Naive thymus-derived CD4-positive, alpha-beta T cell (primary cell): Measurements from ENCODE around the gene TDP2. TPM values are rescaled to one million over a fixed set of nuclear protein-coding genes. Genes with fewer than 3 reads are reported as not detected.

ENCODE experiments used
- ATAC-seq: fragments of 150-1000 bp; cut with Tn5 transposase; 2 replicates; pipeline ENCODE4 v1.10.0; 2021; ENCODE audit warnings: mild to moderate bottlenecking, moderate library complexity
- CTCF ChIA-PET: fragments of 350-600 bp; sonication (Branson Sonifier 250); formaldehyde crosslinking; loops from one replicate; lab custom pipeline; 2021; ENCODE audit warnings: antibody characterized with exemption; lab: Charles Lee
- POLR2A ChIA-PET: fragments of 350-600 bp; sonication (Branson Sonifier 250); formaldehyde crosslinking; loops from one replicate; lab custom pipeline; 2021; ENCODE audit warnings: antibody characterized with exemption, inconsistent platforms; lab: Charles Lee
- DNase-seq, 9 donors: peaks; one replicate each; pipeline versions ENCODE4 v3.0.0 to v3.0.0-alpha.2; 2020 to 2022; ENCODE audit warnings: mixed read lengths in 1 of 9
- H3K27ac ChIP-seq: one replicate; pipeline ENCODE4 v1.7.0; 2013; ENCODE audit warnings: mild to moderate bottlenecking, low read depth, low read length, moderate library complexity
- H3K27me3 ChIP-seq, 2 donors: one replicate each; pipeline ENCODE4 v1.7.0; 2013; ENCODE audit warnings: low read length in 2 of 2, mild to moderate bottlenecking in 2 of 2, moderate library complexity in 2 of 2; ENCODE audit not compliant: control insufficient read depth in 2 of 2, insufficient read depth in 2 of 2
- H3K36me3 ChIP-seq, 3 experiments: 1 replicate in 2 of 3; 2 replicates in 1 of 3; pipeline ENCODE4 v1.7.0; 2013; ENCODE audit warnings: low read length in 3 of 3, mild to moderate bottlenecking in 3 of 3, moderate library complexity in 1 of 3; ENCODE audit not compliant: insufficient read depth in 3 of 3, control insufficient read depth in 2 of 3
- H3K4me1 ChIP-seq, 2 donors: one replicate each; pipeline ENCODE4 v1.7.0; 2013; ENCODE audit warnings: low read length in 2 of 2, mild to moderate bottlenecking in 2 of 2, moderate library complexity in 1 of 2; ENCODE audit not compliant: control insufficient read depth in 2 of 2, insufficient read depth in 2 of 2
- H3K4me3 ChIP-seq: 2 replicates; pipeline ENCODE4 v1.7.0; 2013; ENCODE audit warnings: mild to moderate bottlenecking, low read length
- H3K9me3 ChIP-seq, 3 experiments: 1 replicate in 2 of 3; 2 replicates in 1 of 3; pipeline ENCODE4 v1.7.0; 2013; ENCODE audit warnings: low read length in 3 of 3; ENCODE audit not compliant: control insufficient read depth in 2 of 3
- H3K27ac Mint-ChIP-seq, 9 donors: one replicate each; pipeline ENCODE4 v1.8.0; 2020 to 2022; ENCODE audit warnings: mixed read lengths in 9 of 9, mild to moderate bottlenecking in 8 of 9, moderate library complexity in 5 of 9, inconsistent platforms in 2 of 9
- H3K27me3 Mint-ChIP-seq, 5 donors: one replicate each; pipeline ENCODE4 v1.8.0; 2021 to 2022; ENCODE audit warnings: mixed read lengths in 5 of 5, mild to moderate bottlenecking in 1 of 5
- H3K36me3 Mint-ChIP-seq, 5 donors: one replicate each; pipeline ENCODE4 v1.8.0; 2020 to 2022; ENCODE audit warnings: mixed read lengths in 5 of 5, mild to moderate bottlenecking in 3 of 5, inconsistent platforms in 1 of 5
- H3K4me1 Mint-ChIP-seq, 7 donors: one replicate each; pipeline ENCODE4 v1.8.0; 2020 to 2022; ENCODE audit warnings: mixed read lengths in 7 of 7, mild to moderate bottlenecking in 3 of 7, inconsistent platforms in 1 of 7
- H3K4me3 Mint-ChIP-seq, 10 donors: one replicate each; pipeline ENCODE4 v1.8.0; 2020 to 2022; ENCODE audit warnings: mild to moderate bottlenecking in 10 of 10, mixed read lengths in 10 of 10, moderate library complexity in 6 of 10, inconsistent platforms in 2 of 10
- H3K9me3 Mint-ChIP-seq, 11 donors: one replicate each; pipeline ENCODE4 v1.8.0; 2020 to 2022; ENCODE audit warnings: mixed read lengths in 11 of 11, mild to moderate bottlenecking in 4 of 11, inconsistent platforms in 1 of 11, moderate library complexity in 1 of 11
- intact Hi-C, 2 donors: fragments of 100-400 bp; cut with micrococcal nuclease; formaldehyde crosslinking; loops; one replicate each; pipeline ENCODE4 v1.15.1; 2023
- polyA plus RNA-seq, 2 donors: library from polyadenylated mRNA; unstranded; fragments of 300-500 nt; fragmentation: Illumina TruSeq; gene quantifications; one replicate each; pipeline ENCODE4 v1.2.3, GENCODE V29; 2021
- total RNA-seq, 6 experiments: library from RNA in 5 of 6; stranded (reverse) in 5 of 6; gene quantifications; 1 replicate in 5 of 6; 2 replicates in 1 of 6; pipeline ENCODE4 v1.2.3 and lab custom pipeline; 2021 to 2026

The TDP2 gene
- total and polyA plus RNA-seq, 7 experiments from 2014 or later, result 36.8 to 69.7 (median 48.2) TPM

DNA sequence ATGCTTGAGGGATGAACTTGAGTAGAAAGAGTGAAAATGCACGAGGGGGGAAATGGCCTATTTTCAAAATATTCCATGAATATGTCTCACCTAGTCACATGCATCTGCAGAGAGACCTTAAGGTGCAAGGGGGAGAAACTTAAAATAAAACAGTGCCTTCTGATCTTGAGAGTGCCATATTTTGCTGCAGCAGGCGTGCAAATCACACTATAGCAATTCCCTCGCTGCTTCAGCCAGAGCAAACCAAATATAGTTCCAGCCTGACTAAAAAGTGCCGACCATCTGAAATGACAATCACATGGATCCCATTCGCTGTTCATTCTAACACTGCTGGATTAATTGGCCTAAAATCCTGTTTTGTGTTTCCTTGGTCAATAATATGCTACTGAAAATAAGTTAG, 47.0 kb downstream of the TDP2 start:
- H3K4me3 Mint-ChIP-seq, result no peak overlapping the region
- ChIA-PET POLR2A (interaction anchor here (1.0 kb wide), 1 partner anchor 47 kb away, joined by 3 read pairs; the partner anchor contains the start of genes ACOT13 and TDP2), CTCF (no interaction called here)
- no peaks in the 10 kb centered on the region for H3K36me3 Mint-ChIP-seq
- no peaks in the 10 kb centered on the region for H3K27me3 ChIP-seq
- H3K27ac ChIP-seq, result no peak overlapping the region
- no peaks in the 10 kb centered on the region for H3K4me1 ChIP-seq
- no peak for ATAC-seq
- DNase-seq, result no peak
- H3K27me3 Mint-ChIP-seq, result peaks cover 0 to 11% (median 4%) of the 10 kb centered on the region in 5 donors
- H3K27ac Mint-ChIP-seq, result no peak overlapping the region
- H3K4me1 Mint-ChIP-seq, result peaks cover 0 to 1% (median 0%) of the 10 kb centered on the region in 7 donors
- H3K4me3 ChIP-seq, result no peak overlapping the region
- H3K36me3 ChIP-seq, result no peaks in the 10 kb centered on the region
- intact Hi-C loops, result no loop called here
- no peaks in the 10 kb centered on the region for H3K9me3 Mint-ChIP-seq
- no peaks in the 10 kb centered on the region for H3K9me3 ChIP-seq

DNA sequence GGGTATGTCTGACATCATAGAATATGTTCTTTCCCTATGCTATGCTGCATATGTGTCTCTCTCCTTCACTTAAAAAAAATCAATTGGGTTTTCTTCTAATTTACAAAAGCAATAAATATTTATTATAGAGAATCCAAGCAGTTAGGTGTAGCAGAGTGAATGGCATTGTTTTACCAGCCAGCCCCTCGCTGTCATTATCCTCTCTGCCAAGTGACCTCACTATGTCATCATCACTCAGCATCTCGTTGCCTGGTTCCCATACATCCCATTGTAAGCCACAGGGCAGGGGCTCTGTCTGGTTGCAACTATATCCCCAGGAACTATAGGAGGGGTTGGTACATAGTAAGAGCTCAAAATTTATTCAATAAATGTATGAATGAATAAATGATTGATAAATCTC, 52.1 kb downstream of the TDP2 start:
- Histone ChIP-seq H3K4me1 (no peaks in the 10 kb centered on the region), H3K9me3 (no peaks in the 10 kb centered on the region), H3K27me3 (no peaks in the 10 kb centered on the region), H3K36me3 (no peaks in the 10 kb centered on the region), H3K4me3 (no peak overlapping the region), H3K27ac (no peak overlapping the region)
- CTCF ChIA-PET, result interaction anchor here (0.6 kb wide), 2 partner anchors 49 to 109 kb away, joined by 3 to 4 read pairs; no protein-coding TSS in a partner anchor
- no peak overlapping the region for H3K4me3 Mint-ChIP-seq
- no peaks in the 10 kb centered on the region for H3K36me3 Mint-ChIP-seq
- intact Hi-C loops, result no loop called here
- H3K9me3 Mint-ChIP-seq, result peaks cover 0 to 2% (median 0%) of the 10 kb centered on the region in 11 donors
- peaks cover 0 to 1% (median 0%) of the 10 kb centered on the region in 7 donors for H3K4me1 Mint-ChIP-seq
- H3K27me3 Mint-ChIP-seq, result peaks cover 0 to 18% (median 12%) of the 10 kb centered on the region in 5 donors
- H3K27ac Mint-ChIP-seq, result no peak overlapping the region
- POLR2A ChIA-PET, result no interaction called here
- ATAC-seq (no peak), DNase-seq (no peak)

- no peak for DNase-seq
- no peaks in the 10 kb centered on the region for H3K36me3 ChIP-seq
- no peaks in the 10 kb centered on the region for H3K9me3 ChIP-seq
- intact Hi-C loops, result no loop called here
- Mint-ChIP-seq H3K36me3 (no peaks in the 10 kb centered on the region), H3K4me1 (peaks cover 0 to 1% (median 0%) of the 10 kb centered on the region in 7 donors), H3K27ac (no peak overlapping the region), H3K9me3 (peaks cover 0 to 2% (median 0%) of the 10 kb centered on the region in 11 donors), H3K4me3 (no peak overlapping the region), H3K27me3 (peaks cover 0 to 17% (median 12%) of the 10 kb centered on the region in 5 donors)
- no peak for ATAC-seq
- ChIA-PET POLR2A (no interaction called here), CTCF (no interaction called here)
- no peak overlapping the region for H3K4me3 ChIP-seq
- no peaks in the 10 kb centered on the region for H3K27me3 ChIP-seq
- H3K4me1 ChIP-seq, result no peaks in the 10 kb centered on the region
- no peak overlapping the region for H3K27ac ChIP-seq
Observed at GRCh38 chr6:24614043-24614420, 52.7 kb downstream of the TDP2 start.

GRCh38 chr6:24613361-24614042, 53.2 kb downstream of the TDP2 start:
- Histone ChIP-seq H3K9me3 (no peaks in the 10 kb centered on the region), H3K36me3 (no peaks in the 10 kb centered on the region), H3K27me3 (no peaks in the 10 kb centered on the region), H3K27ac (no peak overlapping the region), H3K4me1 (no peaks in the 10 kb centered on the region), H3K4me3 (no peak overlapping the region)
- peaks cover 0 to 1% (median 0%) of the 10 kb centered on the region in 7 donors for H3K4me1 Mint-ChIP-seq
- DNase-seq (no peak), ATAC-seq (no peak)
- peaks cover 0 to 2% (median 0%) of the 10 kb centered on the region in 11 donors for H3K9me3 Mint-ChIP-seq
- H3K27me3 Mint-ChIP-seq, result peaks cover 0 to 17% (median 12%) of the 10 kb centered on the region in 5 donors
- intact Hi-C loops, result no loop called here
- ChIA-PET CTCF (no interaction called here), POLR2A (no interaction called here)
- no peaks in the 10 kb centered on the region for H3K36me3 Mint-ChIP-seq
- H3K4me3 Mint-ChIP-seq, result no peak overlapping the region
- no peak overlapping the region for H3K27ac Mint-ChIP-seq

GRCh38 chr6:24610672-24611071, 56.0 kb downstream of the TDP2 start:
- Histone ChIP-seq H3K4me3 (no peak overlapping the region), H3K9me3 (no peaks in the 10 kb centered on the region), H3K4me1 (no peaks in the 10 kb centered on the region), H3K27me3 (no peaks in the 10 kb centered on the region), H3K36me3 (no peaks in the 10 kb centered on the region), H3K27ac (no peak overlapping the region)
- Mint-ChIP-seq H3K36me3 (no peaks in the 10 kb centered on the region), H3K27me3 (peaks cover 0 to 18% (median 9%) of the 10 kb centered on the region in 5 donors), H3K4me1 (peaks cover 0 to under 1% (median 0%) of the 10 kb centered on the region in 7 donors), H3K4me3 (no peak overlapping the region), H3K27ac (no peak overlapping the region), H3K9me3 (peaks cover 0 to 2% (median 0%) of the 10 kb centered on the region in 11 donors)
- CTCF ChIA-PET, result no interaction called here
- DNase-seq (no peak), ATAC-seq (no peak)
- intact Hi-C loops, result no loop called here
- POLR2A ChIA-PET, result no interaction called here

DNA sequence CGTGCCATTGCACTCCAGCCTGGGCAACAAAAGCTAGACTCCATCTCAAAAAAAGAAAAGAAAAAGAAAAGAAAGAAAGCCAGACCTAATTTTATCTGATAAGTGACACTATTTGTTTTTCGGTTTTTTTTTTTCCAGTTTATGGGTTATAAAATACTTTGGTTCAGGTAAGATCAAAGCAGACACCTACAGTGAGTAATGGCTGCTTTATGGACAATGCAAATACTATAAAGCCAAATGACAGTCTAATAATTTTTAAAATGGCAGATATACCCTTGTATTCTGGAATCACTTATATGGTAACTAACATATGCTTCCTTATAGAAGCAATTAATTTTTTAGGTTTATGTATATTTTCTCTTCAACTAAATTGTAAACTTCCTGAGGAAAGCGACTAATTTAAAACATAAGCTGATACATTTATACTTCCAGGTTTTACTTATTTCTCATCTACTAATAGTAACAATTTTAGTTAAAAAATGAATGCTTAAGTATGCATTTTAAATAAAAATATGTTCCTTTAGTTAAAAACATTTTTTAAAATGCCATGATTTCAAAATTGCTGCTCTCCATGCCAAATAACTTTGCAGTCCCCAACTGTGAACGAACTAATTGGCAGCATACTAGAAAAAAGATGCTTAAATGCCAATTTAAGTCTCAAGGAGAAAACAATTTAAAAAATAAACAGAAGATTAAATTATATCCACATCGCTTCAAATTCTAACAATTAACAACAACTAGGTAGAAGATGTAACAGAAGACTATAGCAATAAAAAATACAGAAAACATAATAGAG, 59.2 kb downstream of the TDP2 start:
- ATAC-seq (no peak), DNase-seq (no peak)
- no peaks in the 10 kb centered on the region for H3K4me1 ChIP-seq
- Mint-ChIP-seq H3K9me3 (no peaks in the 10 kb centered on the region), H3K27ac (no peak overlapping the region), H3K27me3 (peaks cover 0 to 8% (median 0%) of the 10 kb centered on the region in 5 donors), H3K4me3 (no peak overlapping the region), H3K36me3 (no peaks in the 10 kb centered on the region), H3K4me1 (no peaks in the 10 kb centered on the region)
- intact Hi-C loops, result no loop called here
- CTCF ChIA-PET, result interaction anchor here (0.7 kb wide), 1 partner anchor 479 kb away, joined by 3 read pairs; no protein-coding TSS in a partner anchor
- no peaks in the 10 kb centered on the region for H3K36me3 ChIP-seq
- H3K27ac ChIP-seq, result no peak overlapping the region
- no peaks in the 10 kb centered on the region for H3K27me3 ChIP-seq
- no peaks in the 10 kb centered on the region for H3K9me3 ChIP-seq
- H3K4me3 ChIP-seq, result no peak overlapping the region
- POLR2A ChIA-PET, result no interaction called here
